ENCODE data around the gene PLEKHA8.

The PLEKHA8 gene

GRCh38 chr7:30026229-30027064, 1.8 kb upstream of the PLEKHA8 start, which contains the start of gene FKBP14:
FKBP14 (minus strand) TSS chr7:30026702; CDS start chr7:30026508, 194 bp downstream.
- DNase-seq = peak; percentile 100

- DNase-seq = peak; percentile 43
Measured at GRCh38 chr7:30027065-30027456, 1.2 kb upstream of the PLEKHA8 start.

GRCh38 chr7:30027740-30028215, 434 bp upstream of the PLEKHA8 start:
- DNase-seq = no peak

- DNase-seq = peak; percentile 20
Measured at GRCh38 chr7:30028749-30029635, 780 bp downstream of the PLEKHA8 start.

- DNase-seq = no peak
Measured at GRCh38 chr7:30029696-30030095, 1.5 kb downstream of the PLEKHA8 start.

GRCh38 chr7:30032310-30033125, 4.3 kb downstream of the PLEKHA8 start:
- peak; percentile 76 for DNase-seq

- DNase-seq = no peak
Measured at GRCh38 chr7:30034501-30034900, 6.3 kb downstream of the PLEKHA8 start.

GRCh38 chr7:30036220-30036619, 8.0 kb downstream of the PLEKHA8 start:
- no peak for DNase-seq

- DNase-seq = peak; percentile 45
Measured at GRCh38 chr7:30038196-30038980, 10.2 kb downstream of the PLEKHA8 start.

GRCh38 chr7:30040938-30041337, 12.7 kb downstream of the PLEKHA8 start:
- DNase-seq = no peak

GRCh38 chr7:30041526-30042269, 13.5 kb downstream of the PLEKHA8 start:
- DNase-seq = peak; percentile 16

GRCh38 chr7:30046127-30046770, 18.0 kb downstream of the PLEKHA8 start:
- DNase-seq = no peak

- no peak for DNase-seq
Measured at GRCh38 chr7:30047124-30047523, 18.9 kb downstream of the PLEKHA8 start.

GRCh38 chr7:30048582-30048981, 20.4 kb downstream of the PLEKHA8 start:
- peak; percentile 19 for DNase-seq

GRCh38 chr7:30049173-30049572, 21.0 kb downstream of the PLEKHA8 start:
- no peak for DNase-seq

GRCh38 chr7:30053068-30053467, 24.9 kb downstream of the PLEKHA8 start:
- no peak for DNase-seq

- peak; percentile 17 for DNase-seq
Measured at GRCh38 chr7:30057741-30058140, 29.5 kb downstream of the PLEKHA8 start.

- DNase-seq = peak; percentile 18
Measured at GRCh38 chr7:30061786-30062185, 33.6 kb downstream of the PLEKHA8 start.

GRCh38 chr7:30062587-30062986, 34.4 kb downstream of the PLEKHA8 start:
- peak; percentile 50 for DNase-seq

GRCh38 chr7:30065746-30066145, 37.5 kb downstream of the PLEKHA8 start:
- no peak for DNase-seq

- DNase-seq = no peak
Measured at GRCh38 chr7:30066687-30067086, 38.5 kb downstream of the PLEKHA8 start.

Measured in fibroblast of skin of right quadriceps (primary cell).